ENCODE measurements around the gene LDHD. TPM values are rescaled to one million over a fixed set of nuclear protein-coding genes. Genes with fewer than 3 reads are reported as not detected.

The LDHD gene
- total RNA-seq (2013; cell fraction: nucleolus; rRNA removed): not detected in 2 replicates
- total RNA-seq (2014; rRNA removed) (not detected in 2 replicates), total RNA-seq (2014; rRNA removed; fragmentation: Illumina TruSeq; extraction: Trizol) (not detected in 2 replicates), total RNA-seq (2021) (0.10 TPM in 1 of 2 replicates, not detected in the other), polyA plus RNA-seq (2011; rRNA removed) (not detected in 2 replicates), polyA plus RNA-seq (2014; fragmentation: Illumina TruSeq; extraction: Trizol) (not detected in 2 replicates), polyA plus RNA-seq (2014; fragmentation: Nextera tagmentation; extraction: Ambion mirVana) (not detected), polyA plus RNA-seq (2014; rRNA removed) (0.04 and 0.12 TPM in 2 replicates), polyA plus RNA-seq (2016; fragmentation: Nextera tagmentation; extraction: Ambion mirVana) (not detected), polyA minus RNA-seq (2011; rRNA and poly(A)+ RNA removed) (not detected in 2 replicates), Bru-seq, nascent RNA (not detected), BruChase-seq, experiment 1, labeled RNA remaining after a 6-hour chase (not detected), BruChase-seq, experiment 2, labeled RNA remaining after a 2-hour chase (not detected)
- polyA plus RNA-seq (2011; ENCODE audit: low read depth): not detected
- not detected in 2 replicates for polyA plus RNA-seq (2011; cell fraction: cytosol; rRNA removed)
- polyA plus RNA-seq (2011; cell fraction: nucleus; rRNA removed): not detected in 2 replicates
- polyA plus RNA-seq (2012): not detected in 2 replicates
- polyA minus RNA-seq (2011; cell fraction: cytosol; rRNA and poly(A)+ RNA removed): not detected in 2 replicates
- not detected in 2 replicates for polyA minus RNA-seq (2011; cell fraction: nucleus; rRNA and poly(A)+ RNA removed)
- long read RNA-seq, experiment 1: 0 reads
- long read RNA-seq, experiment 2: 0 reads

GRCh38 chr16:75116081-75116910, at the start of gene LDHD:
LDHD (minus strand) TSS chr16:75116780; CDS start chr16:75116720, 60 bp downstream.
- ChIA-PET POLR2A (no interaction called here), SMC1A (ENCODE audit: uncharacterized antibody, unreplicated experiment) (no interaction called here), RAD21 (ENCODE audit: unreplicated experiment) (interaction anchor here (0.5 kb wide), 1 partner anchor 299 kb away, joined by 4 read pairs; no protein-coding TSS in a partner anchor), CTCF (interaction anchor here (1.5 kb wide), 1 partner anchor 118 kb away, joined by 5 read pairs; the partner anchor contains the start of gene ZNRF1)
- ATAC-seq (peak; percentile 66), FAIRE-seq (no peak), DNase-seq (ENCODE audit: low read depth, low spot score) (no peak)
- BruUV-seq (replicated peaks): no TSS peak
- Histone ChIP-seq H3K9me3 (replicated peaks; ENCODE audit: control insufficient read depth, insufficient read depth, low read length) (no peaks in the 10 kb centered on the region), H3K36me3 (ENCODE audit: control insufficient read depth in 2 of 2, insufficient read depth in 2 of 2, low read length in 1 of 2) (no peaks in the 10 kb centered on the region), H3K27ac (ENCODE audit: control insufficient read depth, insufficient read depth) (no peak within 1 kb of the TSS), H3K9ac (ENCODE audit: control insufficient read depth, insufficient read depth, low read length) (no peak within 1 kb of the TSS), H3K27me3 (replicated peaks in 1 of 2; ENCODE audit: control insufficient read depth in 2 of 2, insufficient read depth in 2 of 2, low read length in 1 of 2) (no peaks in the 10 kb centered on the region), H3K4me2 (ENCODE audit: control insufficient read depth, insufficient read depth) (no peak within 1 kb of the TSS), H2AFZ (ENCODE audit: control insufficient read depth, low read depth, low read length) (no peak within 1 kb of the TSS), H3K4me1 (ENCODE audit: control insufficient read depth, insufficient read depth, low read length) (peaks cover 8% of the 10 kb centered on the region), H3K4me3 (no peak within 1 kb of the TSS), H3K79me2 (ENCODE audit: control insufficient read depth, insufficient read depth, low read length) (no peaks in the 10 kb centered on the region), H4K20me1 (ENCODE audit: control insufficient read depth, insufficient read depth) (no peaks in the 10 kb centered on the region)
- TF ChIP-seq SPI1 (IDR thresholded peaks at IDR 0.05; ENCODE audit: borderline replicate concordance, insufficient read depth, low read depth, low read length) (peak; percentile 20; the same call in 1 of the 2 replicates), ZBED1 (IDR thresholded peaks at IDR 0.05; ENCODE audit: borderline replicate concordance) (no peak), ASH2L (IDR thresholded peaks at IDR 0.05; ENCODE audit: borderline replicate concordance, low read depth) (no peak), PKNOX1 (IDR thresholded peaks at IDR 0.05) (no peak)
- intact Hi-C loops (cut with micrococcal nuclease; ENCODE audit: unreplicated experiment): no loop called here
- in situ Hi-C loops (cut with MboI): no loop called here
- 69% methylated on average over 15 of the region's 15 CpGs for WGBS (ENCODE audit: insufficient coverage, insufficient replicate concordance, low lambda C conversion rate, missing lambda C conversion rate)
